ENCODE results near the gene PHF24.

Gene PHF24

DNA sequence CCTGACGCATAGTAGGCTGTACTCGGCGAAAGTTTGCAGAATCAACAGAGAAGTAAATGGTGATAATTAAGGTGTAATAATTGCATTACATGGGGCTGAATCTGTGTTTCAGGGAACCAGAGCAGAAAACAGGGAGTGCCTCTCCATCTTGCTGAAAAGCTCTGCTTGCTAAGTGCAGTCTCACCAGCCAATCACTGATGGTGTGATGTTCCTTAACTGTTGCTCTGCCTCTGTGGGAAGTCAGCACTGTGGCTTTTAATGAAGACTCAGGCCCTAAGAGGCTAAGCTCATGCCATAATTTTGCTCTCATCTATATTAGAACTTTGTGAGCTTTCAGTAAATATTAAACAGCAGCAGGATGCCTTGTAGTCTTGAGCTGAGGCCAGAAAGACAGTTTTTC is 4.5 kb downstream of the PHF24 start:
- Histone ChIP-seq H3K27me3 (ENCODE audit: insufficient read depth, low read length) (peaks cover 29% of the 10 kb centered on the region), H2AK5ac (ENCODE audit: low read length) (no peak overlapping the region), H2BK5ac (ENCODE audit: low read depth, low read length, poor library complexity) (no peak overlapping the region), H3K9me3 (ENCODE audit: insufficient read depth, low read depth, low read length) (peaks cover 4% of the 10 kb centered on the region), H4K12ac (ENCODE audit: low read depth, low read length) (no peak overlapping the region), H3K4me1 (ENCODE audit: control insufficient read depth in 1 of 2, insufficient read depth in 2 of 2, low read length in 2 of 2) (peaks cover 3 to 4% of the 10 kb centered on the region in 2 experiments), H4K8ac (ENCODE audit: low read depth, low read length) (no peak overlapping the region), H2BK12ac (ENCODE audit: low read length) (no peak overlapping the region), H3K4ac (ENCODE audit: low read depth, low read length) (no peak overlapping the region), H3K14ac (ENCODE audit: low read length) (no peak overlapping the region), H3K79me1 (ENCODE audit: low read length) (no peaks in the 10 kb centered on the region), H3K9ac (ENCODE audit: low read length) (no peak overlapping the region), H3K23ac (ENCODE audit: low read length) (no peak overlapping the region), H2AFZ (ENCODE audit: insufficient read depth, low read length, poor library complexity) (no peak overlapping the region), H3K4me3 (ENCODE audit: low read depth, low read length) (no peak overlapping the region), H3K4me2 (ENCODE audit: low read length) (no peak overlapping the region), H2BK120ac (ENCODE audit: insufficient read depth, low read length, poor library complexity) (no peak overlapping the region), H3K36me3 (ENCODE audit: control insufficient read depth in 1 of 2, insufficient read depth in 2 of 2, low read length in 2 of 2) (no peaks in the 10 kb centered on the region), H3K79me2 (ENCODE audit: control insufficient read depth, insufficient read depth, low read length, poor library complexity) (no peaks in the 10 kb centered on the region), H4K91ac (ENCODE audit: low read depth, low read length) (no peak overlapping the region), H3K27ac (ENCODE audit: low read depth, low read length) (no peak overlapping the region), H3K18ac (ENCODE audit: low read length) (no peak overlapping the region)
- WGBS (ENCODE audit: extremely low coverage, insufficient coverage, insufficient read length) = no CpG with 5 or more reads among the region's 3 CpGs
- DNase-seq = no peak

- Histone ChIP-seq H2BK5ac (ENCODE audit: low read depth, low read length, poor library complexity) (no peak overlapping the region), H2AFZ (ENCODE audit: insufficient read depth, low read length, poor library complexity) (no peak overlapping the region), H4K8ac (ENCODE audit: low read depth, low read length) (no peak overlapping the region), H3K27me3 (ENCODE audit: insufficient read depth, low read length) (peaks cover 20% of the 10 kb centered on the region), H3K18ac (ENCODE audit: low read length) (no peak overlapping the region), H3K4me2 (ENCODE audit: low read length) (no peak overlapping the region), H2BK120ac (ENCODE audit: insufficient read depth, low read length, poor library complexity) (no peak overlapping the region), H3K79me2 (ENCODE audit: control insufficient read depth, insufficient read depth, low read length, poor library complexity) (no peaks in the 10 kb centered on the region), H3K4me1 (ENCODE audit: control insufficient read depth in 1 of 2, insufficient read depth in 2 of 2, low read length in 2 of 2) (peaks cover 0 to under 1% of the 10 kb centered on the region in 2 experiments), H2AK5ac (ENCODE audit: low read length) (no peak overlapping the region), H3K23ac (ENCODE audit: low read length) (no peak overlapping the region), H3K9me3 (ENCODE audit: insufficient read depth, low read depth, low read length) (peaks cover 4% of the 10 kb centered on the region), H3K79me1 (ENCODE audit: low read length) (no peaks in the 10 kb centered on the region), H2BK12ac (ENCODE audit: low read length) (no peak overlapping the region), H4K91ac (ENCODE audit: low read depth, low read length) (no peak overlapping the region), H3K36me3 (ENCODE audit: control insufficient read depth in 1 of 2, insufficient read depth in 2 of 2, low read length in 2 of 2) (no peaks in the 10 kb centered on the region), H3K4me3 (ENCODE audit: low read depth, low read length) (no peak overlapping the region), H3K14ac (ENCODE audit: low read length) (no peak overlapping the region), H3K4ac (ENCODE audit: low read depth, low read length) (no peak overlapping the region), H3K27ac (ENCODE audit: low read depth, low read length) (no peak overlapping the region), H4K12ac (ENCODE audit: low read depth, low read length) (no peak overlapping the region), H3K9ac (ENCODE audit: low read length) (no peak overlapping the region)
- DNase-seq = no peak
- no CpG with 5 or more reads among the region's 2 CpGs for WGBS (ENCODE audit: extremely low coverage, insufficient coverage, insufficient read length)
These were observed 5.5 kb downstream of the PHF24 start for GRCh38 chr9:34963552-34963951.

DNA sequence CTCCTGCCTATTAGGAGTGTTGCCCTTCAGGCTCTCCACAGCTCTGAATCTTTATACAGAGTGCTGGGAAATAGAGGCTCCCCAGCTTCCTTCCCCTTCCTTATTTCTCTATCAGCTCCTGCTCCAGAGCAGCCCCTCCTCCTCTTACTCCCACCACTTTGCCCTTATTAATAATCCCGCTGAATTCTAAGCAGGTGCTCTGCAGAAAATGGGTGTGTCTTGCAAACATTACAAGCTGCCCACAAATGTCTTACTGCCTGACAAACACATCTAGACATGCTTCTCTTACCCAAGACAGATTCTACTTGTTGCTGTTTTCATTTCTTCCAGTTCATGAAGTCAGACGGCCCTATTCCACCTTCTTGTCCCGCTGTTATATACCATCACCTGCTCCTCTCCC is 6.4 kb downstream of the PHF24 start:
- H3K79me2 ChIP-seq (ENCODE audit: control insufficient read depth, insufficient read depth, low read length, poor library complexity) = no peaks in the 10 kb centered on the region
- H3K4ac ChIP-seq (ENCODE audit: low read depth, low read length) = no peak overlapping the region
- H3K4me2 ChIP-seq (ENCODE audit: low read length) = no peak overlapping the region
- H3K14ac ChIP-seq (ENCODE audit: low read length) = no peak overlapping the region
- H4K12ac ChIP-seq (ENCODE audit: low read depth, low read length) = no peak overlapping the region
- no peak overlapping the region for H2AK5ac ChIP-seq (ENCODE audit: low read length)
- peaks cover 14% of the 10 kb centered on the region for H3K27me3 ChIP-seq (ENCODE audit: insufficient read depth, low read length)
- H3K23ac ChIP-seq (ENCODE audit: low read length) = no peak overlapping the region
- no peak overlapping the region for H4K8ac ChIP-seq (ENCODE audit: low read depth, low read length)
- peaks cover 4% of the 10 kb centered on the region for H3K9me3 ChIP-seq (ENCODE audit: insufficient read depth, low read depth, low read length)
- DNase-seq = no peak
- H3K27ac ChIP-seq (ENCODE audit: low read depth, low read length) = no peak overlapping the region
- H2BK120ac ChIP-seq (ENCODE audit: insufficient read depth, low read length, poor library complexity) = no peak overlapping the region
- no peaks in the 10 kb centered on the region for H3K36me3 ChIP-seq (ENCODE audit: control insufficient read depth in 1 of 2, insufficient read depth in 2 of 2, low read length in 2 of 2)
- no peak overlapping the region for H3K9ac ChIP-seq (ENCODE audit: low read length)
- no peak overlapping the region for H2BK12ac ChIP-seq (ENCODE audit: low read length)
- no CpG with 5 or more reads among the region's 3 CpGs for WGBS (ENCODE audit: extremely low coverage, insufficient coverage, insufficient read length)
- H3K4me1 ChIP-seq (ENCODE audit: control insufficient read depth in 1 of 2, insufficient read depth in 2 of 2, low read length in 2 of 2) = no peaks in the 10 kb centered on the region
- H3K18ac ChIP-seq (ENCODE audit: low read length) = no peak overlapping the region
- H4K91ac ChIP-seq (ENCODE audit: low read depth, low read length) = no peak overlapping the region
- no peak overlapping the region for H2AFZ ChIP-seq (ENCODE audit: insufficient read depth, low read length, poor library complexity)
- H3K4me3 ChIP-seq (ENCODE audit: low read depth, low read length) = no peak overlapping the region
- no peaks in the 10 kb centered on the region for H3K79me1 ChIP-seq (ENCODE audit: low read length)
- H2BK5ac ChIP-seq (ENCODE audit: low read depth, low read length, poor library complexity) = no peak overlapping the region

DNA sequence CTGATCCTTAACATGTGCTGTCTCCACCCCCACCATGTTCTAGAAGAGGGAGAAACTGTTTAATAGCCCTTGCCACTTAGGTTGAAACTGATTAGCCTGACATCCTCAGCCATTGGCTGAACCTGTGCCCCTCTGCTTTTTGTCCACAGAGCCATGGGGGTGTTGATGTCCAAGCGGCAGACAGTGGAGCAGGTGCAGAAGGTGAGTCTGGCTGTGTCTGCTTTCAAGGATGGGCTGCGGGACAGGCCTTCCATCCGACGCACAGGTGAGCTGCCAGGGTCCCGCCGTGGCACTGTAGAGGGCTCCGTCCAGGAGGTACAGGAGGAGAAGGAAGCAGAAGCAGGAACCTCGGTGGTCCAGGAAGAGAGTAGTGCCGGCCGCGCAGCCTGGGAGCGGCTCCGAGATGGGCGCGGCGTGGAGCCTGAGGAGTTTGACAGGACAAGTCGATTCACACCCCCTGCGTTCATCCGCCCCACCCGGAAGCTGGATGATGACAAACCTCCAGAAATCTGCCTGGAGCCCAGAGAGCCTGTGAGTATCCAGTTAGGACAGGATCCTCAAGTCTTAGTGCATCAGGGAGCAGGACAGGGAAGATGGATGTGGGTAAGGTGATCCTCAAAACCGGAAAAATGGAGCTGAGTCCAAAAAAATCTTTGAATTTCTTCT is 13.2 kb downstream of the PHF24 start:
- no peak overlapping the region for H2BK5ac ChIP-seq (ENCODE audit: low read depth, low read length, poor library complexity)
- H2BK120ac ChIP-seq (ENCODE audit: insufficient read depth, low read length, poor library complexity) = no peak overlapping the region
- H3K18ac ChIP-seq (ENCODE audit: low read length) = no peak overlapping the region
- H3K23ac ChIP-seq (ENCODE audit: low read length) = no peak overlapping the region
- no peaks in the 10 kb centered on the region for H3K4me1 ChIP-seq (ENCODE audit: control insufficient read depth in 1 of 2, insufficient read depth in 2 of 2, low read length in 2 of 2)
- no peak overlapping the region for H3K14ac ChIP-seq (ENCODE audit: low read length)
- no peaks in the 10 kb centered on the region for H3K9me3 ChIP-seq (ENCODE audit: insufficient read depth, low read depth, low read length)
- H3K4ac ChIP-seq (ENCODE audit: low read depth, low read length) = no peak overlapping the region
- H4K12ac ChIP-seq (ENCODE audit: low read depth, low read length) = no peak overlapping the region
- H3K79me1 ChIP-seq (ENCODE audit: low read length) = no peaks in the 10 kb centered on the region
- no peak overlapping the region for H4K8ac ChIP-seq (ENCODE audit: low read depth, low read length)
- H3K36me3 ChIP-seq (ENCODE audit: control insufficient read depth in 1 of 2, insufficient read depth in 2 of 2, low read length in 2 of 2) = no peaks in the 10 kb centered on the region
- H2BK12ac ChIP-seq (ENCODE audit: low read length) = no peak overlapping the region
- H4K91ac ChIP-seq (ENCODE audit: low read depth, low read length) = no peak overlapping the region
- no peak overlapping the region for H3K9ac ChIP-seq (ENCODE audit: low read length)
- no peak overlapping the region for H2AK5ac ChIP-seq (ENCODE audit: low read length)
- DNase-seq = no peak
- H3K79me2 ChIP-seq (ENCODE audit: control insufficient read depth, insufficient read depth, low read length, poor library complexity) = no peaks in the 10 kb centered on the region
- H2AFZ ChIP-seq (ENCODE audit: insufficient read depth, low read length, poor library complexity) = no peak overlapping the region
- no peak overlapping the region for H3K4me2 ChIP-seq (ENCODE audit: low read length)
- WGBS (ENCODE audit: extremely low coverage, insufficient coverage, insufficient read length) = no CpG with 5 or more reads among the region's 21 CpGs
- no peak overlapping the region for H3K27ac ChIP-seq (ENCODE audit: low read depth, low read length)
- peaks cover 2% of the 10 kb centered on the region for H3K27me3 ChIP-seq (ENCODE audit: insufficient read depth, low read length)
- H3K4me3 ChIP-seq (ENCODE audit: low read depth, low read length) = no peak overlapping the region

Measured in trophoblast cell (in vitro differentiated cells and primary cell).